NCI-H1436 treated with DMSO at 0.1 percent for 48 hours (cell line): ENCODE data around the gene MYZAP.

Experiments
- DNase-seq: peaks from one replicate; lab custom pipeline; 2025; lab: John Stamatoyannopoulos, UW

Gene MYZAP

DNA sequence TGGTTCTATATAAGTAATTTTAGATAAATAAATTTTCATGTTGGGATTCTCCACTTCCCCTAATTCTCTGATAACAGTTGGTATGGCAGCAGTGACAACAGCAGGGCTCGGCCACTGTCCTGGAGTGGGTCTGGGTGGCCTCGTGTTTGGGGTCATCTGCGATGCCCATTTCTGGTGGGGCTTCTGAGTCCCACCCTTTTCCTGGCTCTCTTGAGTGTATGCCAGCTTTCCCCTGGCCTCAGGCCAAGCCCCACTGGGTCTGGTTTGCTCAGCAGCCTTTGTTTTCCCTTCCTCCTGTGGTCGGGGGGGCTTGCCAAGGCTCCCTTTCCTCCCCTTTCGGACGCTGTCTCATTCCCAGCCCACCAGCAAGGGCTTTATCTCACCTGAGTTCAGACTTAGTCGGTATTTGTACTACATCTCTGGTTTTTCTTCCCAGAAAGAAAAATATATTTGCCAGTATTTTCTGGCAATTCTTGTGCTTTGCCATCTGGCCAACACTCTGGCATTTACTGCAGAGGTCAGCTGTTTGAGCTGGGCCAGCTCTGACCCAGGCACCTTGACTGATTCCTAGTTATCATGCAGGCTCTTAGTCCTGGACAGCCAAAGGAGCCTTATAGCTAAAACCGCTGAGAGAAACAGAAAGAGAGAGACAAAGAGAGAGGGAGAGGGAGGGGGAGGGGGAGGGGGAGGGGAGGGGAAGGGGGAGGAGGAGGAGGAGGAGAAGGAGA lies 35.2 kb downstream of the MYZAP start:
- no peak for DNase-seq

DNA sequence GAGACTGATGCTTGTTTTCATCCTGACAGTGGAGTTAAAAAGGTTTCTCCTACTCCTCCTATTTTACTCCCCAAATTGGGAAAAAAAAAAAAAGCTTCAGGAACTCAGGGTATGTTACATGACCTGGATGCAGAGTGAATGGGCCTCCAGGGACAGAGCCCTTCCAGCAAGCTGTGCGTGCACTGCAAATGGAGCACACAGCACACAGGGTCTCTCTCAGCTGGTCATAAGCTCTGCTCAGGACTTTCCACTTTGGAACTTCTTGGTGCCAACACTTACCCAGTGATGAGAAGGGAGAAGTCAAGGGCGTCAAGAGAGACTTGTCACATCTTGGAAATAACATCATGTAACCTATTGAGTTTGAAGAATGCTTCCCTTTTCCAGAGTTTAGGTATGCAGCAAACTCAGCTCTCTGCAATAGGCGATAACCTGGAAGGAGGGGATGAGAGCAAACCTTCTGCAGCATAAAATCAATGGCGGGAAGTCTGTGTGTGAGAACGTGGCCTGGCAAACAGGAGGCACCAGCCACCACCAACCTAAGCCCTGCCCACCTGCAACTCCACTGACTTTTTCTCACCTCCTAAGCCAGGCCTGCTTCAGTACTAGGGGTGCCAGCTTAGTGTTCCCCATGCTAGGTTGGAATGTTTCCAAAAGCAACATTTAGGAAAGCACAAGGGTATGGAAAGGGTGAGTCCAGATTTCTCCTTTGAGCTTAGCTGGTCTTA lies 39.8 kb downstream of the MYZAP start:
- DNase-seq = no peak

DNA sequence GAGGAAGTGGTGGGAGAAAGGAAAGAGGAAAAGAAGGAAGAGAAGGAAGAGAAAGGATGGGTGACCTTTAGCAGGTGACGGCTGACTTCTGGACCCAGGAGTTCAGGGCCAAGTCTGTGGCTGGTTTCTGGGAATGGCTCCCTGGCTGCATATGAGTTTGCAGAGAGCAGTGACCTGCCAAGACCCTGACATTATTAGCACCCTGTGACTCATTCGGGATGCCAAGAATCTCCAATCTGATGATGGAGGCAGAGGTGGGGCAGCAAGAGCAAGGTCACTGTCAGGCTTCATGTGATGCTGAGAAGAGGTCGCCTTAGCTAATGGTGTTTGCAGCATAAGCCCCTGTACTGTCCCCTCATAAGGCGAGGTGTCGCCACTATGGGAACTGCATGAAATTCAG lies 42.6 kb downstream of the MYZAP start:
- no peak for DNase-seq

DNA sequence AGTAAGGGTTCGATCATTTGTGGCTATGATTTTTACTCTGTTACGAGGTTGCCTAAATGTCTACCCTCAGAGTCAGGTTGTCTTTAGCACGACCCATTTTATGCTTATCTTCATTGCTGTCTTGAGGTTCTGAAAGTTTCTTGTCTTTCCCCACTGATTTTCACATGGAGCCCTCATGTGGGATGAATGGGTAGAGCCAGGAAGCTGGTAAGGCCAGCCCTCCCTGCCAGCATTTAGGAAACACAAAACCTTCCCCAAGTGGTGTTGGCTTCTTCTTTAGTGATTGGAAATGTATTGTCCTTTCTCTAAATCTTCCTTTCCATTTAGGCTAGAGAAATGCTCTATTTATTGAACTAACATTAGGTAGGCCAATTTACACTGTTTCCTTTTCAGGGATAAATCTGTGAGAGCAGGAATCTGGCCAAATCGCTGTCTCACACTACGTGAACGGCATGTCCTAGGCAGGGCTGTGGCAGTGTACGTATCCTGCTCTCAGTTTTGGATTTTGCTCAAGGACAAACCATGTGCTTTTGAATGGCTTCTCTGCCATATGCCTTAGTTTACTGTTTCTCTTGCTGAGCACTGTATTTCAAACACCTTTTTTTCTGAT lies 43.7 kb downstream of the MYZAP start:
- DNase-seq = no peak

DNA sequence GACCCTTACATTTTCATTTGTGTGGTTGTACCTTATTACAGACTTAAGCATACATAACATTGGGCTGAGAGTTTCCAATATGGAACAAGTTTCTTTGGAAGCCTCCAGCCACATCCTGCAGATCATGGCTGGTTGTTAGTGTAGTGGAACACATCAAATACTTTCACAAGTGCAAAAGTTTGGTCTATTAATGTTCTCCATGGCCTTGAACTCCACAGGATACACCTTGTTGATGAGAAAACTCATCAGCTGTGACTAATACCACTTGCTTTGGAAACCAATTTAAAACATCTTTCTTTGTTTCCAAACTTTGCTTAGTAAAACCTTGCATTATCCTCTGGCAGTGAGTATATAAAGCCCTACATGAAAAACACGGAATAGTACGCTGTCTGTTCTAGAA lies 46.1 kb downstream of the MYZAP start:
- DNase-seq = no peak

DNA sequence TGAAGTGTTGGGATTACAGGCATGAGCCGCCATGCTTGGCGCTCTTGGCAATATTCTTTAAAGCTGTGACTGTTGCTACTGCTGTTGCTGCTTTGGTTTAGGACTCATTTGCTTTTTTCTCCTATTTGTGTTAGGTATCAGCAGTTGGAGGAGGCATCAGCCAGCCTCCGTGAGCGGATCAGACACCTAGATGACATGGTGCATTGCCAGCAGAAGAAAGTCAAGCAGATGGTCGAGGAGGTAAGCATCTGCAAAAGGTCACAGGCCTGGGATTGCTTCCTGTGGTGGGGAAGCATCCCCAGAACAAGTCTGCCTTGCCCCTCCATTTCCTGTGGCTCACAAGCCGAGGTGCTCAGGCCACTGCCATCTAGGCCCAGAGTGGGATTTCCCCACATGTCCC lies 47.6 kb downstream of the MYZAP start:
- DNase-seq = no peak

DNA sequence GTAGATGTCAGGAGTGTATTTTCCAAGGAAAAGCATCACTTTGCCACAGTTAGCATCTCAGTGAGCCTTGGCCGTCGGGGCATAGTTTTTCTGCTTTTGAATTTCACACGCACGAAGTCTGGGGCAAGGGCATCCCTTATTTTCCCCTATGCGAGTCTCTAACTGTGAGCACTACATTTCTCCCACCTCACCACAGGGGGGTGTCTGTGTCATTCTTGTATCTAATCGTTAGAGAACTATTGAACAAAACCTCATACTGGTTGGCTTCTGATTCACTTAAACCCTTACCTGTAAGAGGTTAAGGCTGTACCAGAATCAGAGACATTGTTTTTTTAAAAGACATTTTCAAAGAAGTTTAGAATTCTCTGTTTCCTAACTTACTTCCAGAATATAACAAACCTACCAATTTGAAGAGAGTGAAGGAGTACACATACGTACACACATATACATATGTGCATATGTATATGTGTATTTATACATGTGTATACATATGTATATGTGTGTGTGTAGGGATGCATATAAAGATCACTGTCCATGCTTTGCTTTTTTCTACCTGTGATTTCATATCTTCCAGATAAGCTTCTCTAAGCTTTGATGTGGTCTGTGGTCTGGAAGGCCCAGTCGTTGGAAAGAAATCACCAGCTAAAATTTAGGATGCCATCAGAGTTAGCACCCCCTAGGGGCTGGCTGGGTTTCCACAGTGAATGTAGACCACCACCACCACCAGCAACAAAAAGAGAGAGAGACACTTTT lies 49.4 kb downstream of the MYZAP start:
- DNase-seq = no peak

DNA sequence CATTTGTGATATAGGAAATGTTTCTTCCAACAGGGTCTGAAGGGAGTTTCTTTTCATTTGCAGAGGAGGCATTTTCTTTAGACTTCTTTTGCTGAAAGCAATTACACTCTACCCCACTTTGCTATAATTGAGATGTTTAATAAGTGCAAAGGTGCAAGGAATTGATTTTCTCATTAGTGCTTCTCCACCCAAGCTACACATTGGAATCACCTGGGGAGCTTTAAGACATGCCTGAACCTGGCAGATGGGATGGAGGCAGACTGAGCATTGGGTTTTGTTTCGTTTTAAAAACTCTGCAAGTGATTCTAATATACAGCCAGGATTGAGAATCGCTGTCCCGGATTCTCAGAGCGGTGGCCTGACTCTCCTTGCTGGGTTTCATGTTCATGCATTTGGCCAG lies 52.1 kb downstream of the MYZAP start:
- no peak for DNase-seq

DNA sequence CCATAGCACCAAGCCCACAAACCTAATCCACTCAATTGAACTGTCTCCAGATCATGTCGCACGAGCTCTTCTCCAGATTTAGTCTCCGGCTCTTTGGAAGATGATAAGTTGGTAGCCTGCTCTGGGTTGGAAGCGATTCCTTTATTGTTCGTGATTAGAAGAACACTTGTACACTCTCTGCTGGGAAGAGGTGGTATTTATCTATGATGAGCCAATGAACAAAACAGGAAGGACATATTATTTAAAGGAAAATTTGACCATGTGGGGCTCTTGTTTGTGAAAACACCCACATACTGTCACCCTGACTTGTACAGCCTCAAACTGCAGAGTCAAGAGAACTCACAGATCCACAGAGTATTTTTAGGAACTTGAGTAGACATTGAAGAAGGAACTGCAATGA lies 54.4 kb downstream of the MYZAP start:
- DNase-seq = no peak

DNA sequence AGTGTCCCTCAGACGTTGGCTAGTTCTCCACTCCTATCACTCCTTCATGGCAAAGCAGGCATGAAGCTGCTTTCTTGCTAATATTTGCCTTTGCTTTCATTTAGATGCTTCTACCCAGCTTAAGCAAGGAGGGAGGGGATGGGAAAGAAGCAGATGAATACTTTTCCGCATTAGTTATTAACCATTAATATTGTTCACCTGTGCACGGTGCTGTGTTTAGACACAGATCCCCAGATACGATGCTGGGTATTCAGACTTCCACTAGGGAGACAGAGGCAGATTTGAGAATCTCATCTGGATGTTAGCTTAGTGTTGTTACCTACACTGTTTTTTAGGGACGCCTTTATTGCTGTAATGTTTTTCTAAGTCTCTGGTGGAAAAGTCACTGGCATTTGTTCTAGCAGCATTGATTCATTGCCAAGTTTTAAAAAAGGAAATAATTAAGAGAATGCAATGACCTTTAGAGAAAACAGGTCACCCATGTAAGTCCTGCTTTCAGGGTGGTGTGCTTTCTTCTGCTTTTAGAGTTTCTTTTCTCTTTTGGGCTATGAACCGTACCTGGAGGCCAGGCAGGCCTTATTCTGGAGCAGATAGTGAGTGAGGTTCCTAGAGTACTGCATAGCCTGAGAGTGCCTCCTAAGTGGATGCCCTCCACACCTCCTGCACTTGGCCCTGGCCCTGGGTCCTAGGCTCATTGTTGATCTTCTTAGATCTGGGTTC lies 55.5 kb downstream of the MYZAP start:
- DNase-seq = no peak

DNA sequence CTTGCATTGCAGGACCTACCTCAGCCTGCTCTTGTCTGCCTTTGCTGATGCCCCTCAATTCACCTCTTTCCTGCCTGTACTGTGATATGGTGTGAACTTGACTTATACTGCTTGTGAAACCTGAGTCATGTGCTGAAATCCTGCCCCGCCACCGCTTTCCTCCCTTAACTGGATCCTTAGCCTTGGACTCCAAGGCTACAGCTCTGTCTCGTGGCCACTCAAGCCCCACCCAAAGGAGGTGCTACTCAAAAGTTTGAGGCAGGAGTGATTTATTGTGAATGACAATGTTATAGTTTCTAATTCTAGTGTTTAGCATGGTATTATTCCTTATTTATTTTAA lies 56.1 kb downstream of the MYZAP start:
- no peak for DNase-seq

DNA sequence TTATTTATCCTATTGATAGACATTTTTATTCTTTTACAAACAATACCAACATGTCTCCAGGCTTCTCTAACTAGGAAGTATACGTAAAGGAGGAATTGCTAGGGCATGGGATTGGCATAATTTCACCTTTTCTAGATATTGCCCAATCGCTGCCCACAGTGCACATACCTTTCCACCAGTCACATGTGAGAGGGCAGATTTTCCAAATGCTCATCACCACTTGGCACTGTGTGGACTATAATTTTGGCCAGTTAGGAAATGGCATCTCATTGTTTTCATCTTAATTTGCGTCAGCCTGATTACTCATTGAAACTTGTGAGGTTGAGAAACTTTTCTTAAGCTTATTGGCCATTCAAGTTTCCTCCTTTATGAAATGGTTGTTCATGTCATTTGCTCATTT lies 57.4 kb downstream of the MYZAP start:
- DNase-seq = no peak

DNA sequence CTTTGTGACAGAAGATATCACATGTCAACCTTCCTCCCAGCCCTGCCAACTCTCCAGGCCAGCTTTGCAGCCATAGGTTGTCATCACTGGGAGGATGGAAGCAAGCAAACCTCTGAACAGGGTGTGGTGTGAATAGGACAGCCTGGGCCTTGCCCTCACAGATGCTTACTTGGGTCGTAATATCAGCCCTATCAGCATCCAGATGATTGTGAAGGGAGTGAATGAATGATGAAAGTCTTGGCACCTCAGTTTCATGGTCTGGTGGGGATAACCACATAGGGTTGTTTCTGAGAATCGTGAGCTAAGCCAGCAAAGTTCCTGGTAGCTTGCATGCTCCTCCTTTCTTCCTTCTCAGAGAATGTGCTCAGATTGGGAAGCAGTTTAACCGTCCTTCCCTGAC lies 59.7 kb downstream of the MYZAP start:
- no peak for DNase-seq

DNA sequence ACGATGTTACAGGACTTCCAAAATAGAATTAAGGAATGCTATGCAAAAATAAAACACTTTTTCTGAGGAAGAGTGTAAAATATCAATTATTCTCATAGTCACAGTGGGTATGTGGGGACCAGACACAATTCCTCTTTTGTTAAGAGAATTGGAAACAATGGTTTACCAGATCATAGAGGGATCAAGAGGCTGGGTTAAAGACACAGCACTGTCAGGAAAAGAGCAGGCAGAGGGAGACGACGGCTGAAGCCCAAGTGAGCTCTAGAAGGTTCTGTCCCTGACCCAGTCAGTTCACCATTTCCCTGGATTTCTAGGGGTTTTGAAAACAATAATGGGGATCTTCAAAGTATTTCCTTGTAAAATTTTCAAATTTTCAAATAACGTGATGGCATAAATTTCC lies 60.8 kb downstream of the MYZAP start:
- DNase-seq = no peak

DNA sequence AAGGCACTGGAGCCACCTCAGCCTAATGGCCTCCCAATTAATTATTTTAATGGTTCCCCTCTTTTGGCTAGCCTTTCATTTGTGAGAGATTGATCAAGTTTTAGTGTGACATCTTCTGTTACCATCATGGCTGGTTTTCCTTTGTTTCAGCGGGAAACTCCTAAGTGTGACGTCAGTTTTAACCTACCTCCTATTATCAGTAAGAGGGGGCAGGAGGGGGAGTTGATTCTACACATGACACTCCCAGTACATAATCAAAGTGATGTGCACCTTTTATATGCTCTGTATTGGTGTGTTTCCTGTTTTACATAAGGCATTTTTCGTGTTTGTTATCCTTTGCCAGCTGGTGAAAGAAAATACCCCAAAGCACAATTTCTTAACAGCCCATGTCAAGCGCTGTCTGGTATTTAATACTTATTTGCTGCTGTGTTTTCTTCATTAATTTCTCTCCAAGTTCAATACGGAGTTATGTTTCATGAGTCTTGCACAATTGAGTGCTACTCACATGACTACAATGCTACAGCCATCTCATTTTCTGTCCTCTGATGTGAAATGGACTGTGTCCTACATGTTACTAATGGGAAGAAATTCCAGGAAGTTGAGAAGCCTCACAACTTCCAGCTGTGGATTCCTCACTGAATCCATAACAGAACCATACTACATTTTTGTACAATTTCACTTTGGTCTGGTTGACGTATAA lies 62.6 kb downstream of the MYZAP start:
- DNase-seq = no peak

DNA sequence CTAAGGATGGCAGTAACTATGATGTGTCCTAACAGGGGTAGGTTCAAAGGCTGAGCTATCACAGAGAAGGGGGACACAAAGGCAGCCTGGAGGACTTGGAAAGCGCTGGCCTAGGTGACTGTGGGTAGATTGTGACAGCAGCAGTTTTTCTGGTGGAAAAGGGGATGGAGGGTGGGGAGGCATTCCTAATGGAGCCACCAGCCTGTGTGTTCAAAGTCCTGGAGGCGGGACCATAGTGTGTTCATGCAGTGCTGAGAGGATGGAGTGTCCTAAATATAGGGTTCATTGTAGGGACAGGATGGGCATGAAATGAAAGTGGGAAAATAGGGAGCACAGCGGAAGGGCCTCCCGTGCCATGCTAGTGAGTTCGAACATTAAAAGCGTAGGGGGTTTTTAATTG lies 63.3 kb downstream of the MYZAP start:
- DNase-seq = no peak

DNA sequence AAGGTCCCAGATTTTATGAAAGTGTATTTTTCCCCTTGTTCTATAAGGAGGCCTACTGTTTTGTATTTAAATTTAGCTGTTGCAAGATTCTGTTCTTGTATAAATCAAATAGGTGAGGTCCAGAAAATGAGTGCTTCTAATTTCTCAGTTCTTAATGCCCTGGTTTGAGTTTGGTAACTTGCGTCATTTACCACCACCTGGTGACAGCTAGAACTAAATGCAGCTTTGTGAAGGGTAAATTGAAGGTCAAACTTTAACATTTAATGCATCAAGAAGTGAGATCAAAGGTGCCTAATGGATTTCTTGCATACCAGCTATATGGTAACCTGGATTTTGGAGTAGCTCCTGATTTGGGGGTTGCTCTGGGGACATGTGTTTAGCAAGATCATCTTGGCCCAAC lies 64.1 kb downstream of the MYZAP start:
- DNase-seq = no peak

DNA sequence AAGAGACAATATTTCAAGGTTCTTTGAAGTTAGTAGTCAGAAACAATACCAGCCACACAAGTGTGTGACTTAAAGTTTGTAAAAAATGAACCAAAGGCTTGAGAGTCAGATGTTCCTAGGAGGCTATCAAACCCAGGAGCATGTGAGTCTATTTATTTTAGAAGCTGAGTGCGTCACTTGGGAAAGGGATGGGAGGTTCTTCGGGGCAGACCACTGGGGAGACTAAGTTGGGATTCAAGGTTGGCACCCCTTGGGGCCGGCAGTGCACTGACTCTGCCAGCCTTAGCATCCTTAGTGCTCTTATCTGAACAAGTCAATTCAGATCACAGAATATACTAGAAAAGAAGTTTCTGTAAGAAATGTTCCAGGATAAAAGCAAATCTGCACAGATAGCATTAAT lies 64.7 kb downstream of the MYZAP start:
- DNase-seq = no peak

DNA sequence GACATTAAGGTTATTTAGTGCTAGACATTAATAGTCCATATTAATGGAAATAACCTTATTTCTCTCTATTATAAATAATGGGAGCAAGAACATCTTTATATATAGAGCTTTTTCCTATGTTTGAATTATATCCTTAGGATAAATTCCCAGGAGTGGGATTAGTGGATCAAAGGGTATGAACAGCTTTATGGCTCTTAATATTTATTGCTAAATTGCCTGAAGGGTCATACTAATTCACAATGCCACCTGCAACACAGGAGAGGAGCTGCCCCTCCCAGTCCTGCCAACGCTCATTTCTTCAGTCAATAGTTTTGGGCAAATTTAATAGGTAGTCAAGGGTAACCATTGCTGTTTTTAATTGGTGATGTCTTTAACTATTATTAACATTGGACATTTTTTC lies 65.9 kb downstream of the MYZAP start:
- no peak for DNase-seq

DNA sequence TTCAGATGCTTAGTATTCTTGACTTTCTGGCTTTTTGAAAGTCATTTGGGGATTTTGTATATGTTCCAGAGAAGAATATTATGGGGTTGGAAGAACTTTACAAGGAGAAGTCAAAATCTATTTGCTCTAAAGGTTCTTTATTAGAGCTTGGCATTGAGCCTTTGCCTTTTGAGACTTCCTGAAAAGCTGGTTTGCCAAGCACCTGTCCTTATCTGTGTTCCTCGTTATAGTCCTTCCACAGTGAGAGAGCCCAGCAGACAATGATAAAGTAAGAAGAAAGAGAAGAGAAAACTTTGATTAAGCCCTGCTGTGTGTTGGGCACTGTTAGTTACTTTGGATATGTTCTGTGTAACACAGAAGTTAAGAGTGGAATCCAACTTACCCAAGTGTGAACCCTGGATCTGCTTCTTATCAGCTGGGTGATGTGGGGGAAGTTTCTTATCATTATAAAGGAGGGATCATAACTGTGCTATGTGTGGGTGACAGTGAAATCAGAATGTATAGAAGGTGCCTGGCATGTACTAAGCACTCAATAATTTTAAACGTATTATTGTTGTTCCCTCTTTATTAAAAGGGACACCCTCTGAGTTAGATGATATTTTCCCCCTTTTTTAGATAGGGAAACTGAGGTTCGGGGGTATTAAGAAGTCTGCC lies 70.5 kb downstream of the MYZAP start:
- no peak for DNase-seq

DNA sequence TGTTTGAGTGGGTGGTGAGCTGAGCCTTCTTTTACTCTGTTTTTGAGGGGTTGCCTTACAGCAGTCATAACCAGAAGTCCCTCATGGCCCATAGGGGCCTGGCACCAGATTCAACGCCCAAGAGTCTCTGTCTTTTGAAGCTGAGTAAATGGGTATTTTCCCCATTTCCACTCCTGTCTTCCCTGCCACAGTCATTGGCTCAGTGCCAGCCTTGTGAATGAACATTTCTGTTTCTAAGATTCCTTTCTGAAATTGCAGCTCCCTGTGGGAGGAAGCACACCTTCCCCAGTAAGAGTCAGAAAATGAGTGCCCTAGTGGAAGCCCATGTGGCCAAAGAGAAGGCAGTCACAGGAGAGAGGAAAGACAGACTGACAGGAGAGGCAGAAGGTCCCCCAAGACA lies 71.1 kb downstream of the MYZAP start:
- no peak for DNase-seq
